Measurements from ENCODE around the gene CEPT1.
"Not testable (repeated sequence)": the region's sequence is repeated elsewhere in the genome, so short reads cannot be mapped to it uniquely, and the experiment has no call there.

CEPT1 gene

GRCh38 chr1:111139956-111140679 lies at the start of gene CEPT1, which contains the start of gene DRAM2:
TSS of gene CEPT1 (plus strand) at chr1:111140223. CDS start at chr1:111147715, 7,492 bp downstream.
TSS of gene DRAM2 (minus strand) at chr1:111140093. CDS start at chr1:111131554, 8,539 bp downstream.
- peak; percentile 33 for FAIRE-seq

GRCh38 chr1:111095421-111095820 lies 44.6 kb upstream of the CEPT1 start:
- not testable (repeated sequence) for FAIRE-seq

- FAIRE-seq, result no peak
Measured at GRCh38 chr1:111097356-111098099, 42.5 kb upstream of the CEPT1 start.

- FAIRE-seq, result no peak
Measured at GRCh38 chr1:111099289-111099688, 40.7 kb upstream of the CEPT1 start.

GRCh38 chr1:111101854-111102642 lies 38.0 kb upstream of the CEPT1 start:
- no peak for FAIRE-seq

GRCh38 chr1:111104981-111105380 lies 35.0 kb upstream of the CEPT1 start:
- no peak for FAIRE-seq

- FAIRE-seq, result no peak
Measured at GRCh38 chr1:111110197-111110899, 29.7 kb upstream of the CEPT1 start.

GRCh38 chr1:111116496-111116895 lies 23.5 kb upstream of the CEPT1 start:
- no peak for FAIRE-seq

GRCh38 chr1:111126354-111126753 lies 13.7 kb upstream of the CEPT1 start:
- FAIRE-seq, result no peak

GRCh38 chr1:111127923-111128643 lies 11.9 kb upstream of the CEPT1 start:
- no peak for FAIRE-seq

- no peak for FAIRE-seq
Measured at GRCh38 chr1:111129376-111129775, 10.6 kb upstream of the CEPT1 start.

- FAIRE-seq, result no peak
Measured at GRCh38 chr1:111131693-111132092, 8.3 kb upstream of the CEPT1 start.

- FAIRE-seq, result no peak
Measured at GRCh38 chr1:111133866-111134265, 6.2 kb upstream of the CEPT1 start.

GRCh38 chr1:111139324-111139955 lies 583 bp upstream of the CEPT1 start:
- FAIRE-seq, result no peak

- no peak for FAIRE-seq
Measured at GRCh38 chr1:111140680-111140967, 601 bp downstream of the CEPT1 start.

- no peak for FAIRE-seq
Measured at GRCh38 chr1:111141245-111142220, 1.5 kb downstream of the CEPT1 start.

GRCh38 chr1:111142356-111142975 lies 2.4 kb downstream of the CEPT1 start:
- no peak for FAIRE-seq

GRCh38 chr1:111145542-111145941 lies 5.5 kb downstream of the CEPT1 start:
- FAIRE-seq, result no peak

GRCh38 chr1:111145963-111146768 lies 6.1 kb downstream of the CEPT1 start:
- FAIRE-seq, result no peak
